Dendritic cell treated with granulocyte-macrophage colony-stimulating factor and Interleukin-4, amounts not matched to agents 40 ng/mL and 50 ng/mL, for 4 days (primary cell): Measurements from ENCODE around the gene IDI1.
"Not testable (repeated sequence)": the region's sequence is repeated elsewhere in the genome, so short reads cannot be mapped to it uniquely, and the experiment has no call there.

Source experiments
- H3K27ac Mint-ChIP-seq: one replicate; pipeline ENCODE4 v1.8.0; 2022; ENCODE audit warnings: mild to moderate bottlenecking, mixed read lengths
- H3K27me3 Mint-ChIP-seq: one replicate; pipeline ENCODE4 v1.8.0; 2022; ENCODE audit warnings: mild to moderate bottlenecking, mixed read lengths
- H3K36me3 Mint-ChIP-seq: one replicate; pipeline ENCODE4 v1.8.0; 2022; ENCODE audit warnings: low read depth, mixed read lengths
- H3K4me1 Mint-ChIP-seq: one replicate; pipeline ENCODE4 v1.8.0; 2022; ENCODE audit warnings: low read depth, mixed read lengths
- H3K4me3 Mint-ChIP-seq: one replicate; pipeline ENCODE4 v1.8.0; 2022; ENCODE audit warnings: mild to moderate bottlenecking, moderate library complexity, mixed read lengths
- H3K9me3 Mint-ChIP-seq: one replicate; pipeline ENCODE4 v1.8.0; 2022; ENCODE audit warnings: mixed read lengths
- intact Hi-C: fragments of 100-400 bp; cut with micrococcal nuclease; formaldehyde crosslinking; loops from one replicate; pipeline ENCODE4 v1.15.0; 2022

The IDI1 gene

GRCh38 chr10:1054684-1055083 is 5.8 kb upstream of the IDI1 start:
- Mint-ChIP-seq H3K27me3 (no peaks in the 10 kb centered on the region), H3K4me3 (peak overlapping the region; percentile 100), H3K4me1 (peaks cover 54% of the 10 kb centered on the region), H3K27ac (peak overlapping the region; percentile 99), H3K9me3 (no peaks in the 10 kb centered on the region), H3K36me3 (peaks cover 84% of the 10 kb centered on the region)
- intact Hi-C loops = no loop called here

GRCh38 chr10:1050554-1050953 is 1.6 kb upstream of the IDI1 start:
- peak overlapping the region; percentile 99 for H3K27ac Mint-ChIP-seq
- intact Hi-C loops = no loop called here

GRCh38 chr10:1050145-1050544 is 1.2 kb upstream of the IDI1 start:
- Mint-ChIP-seq H3K9me3 (no peaks in the 10 kb centered on the region), H3K27ac (peak overlapping the region; percentile 99), H3K4me3 (peak overlapping the region; percentile 89), H3K27me3 (no peaks in the 10 kb centered on the region), H3K4me1 (peaks cover 56% of the 10 kb centered on the region), H3K36me3 (peaks cover 73% of the 10 kb centered on the region)
- intact Hi-C loops = no loop called here

More at GRCh38 chr10:1050554-1050953, 1.6 kb upstream of the IDI1 start:
- Mint-ChIP-seq H3K4me1 (peaks cover 54% of the 10 kb centered on the region), H3K4me3 (peak overlapping the region; percentile 37), H3K36me3 (peaks cover 73% of the 10 kb centered on the region), H3K27me3 (no peaks in the 10 kb centered on the region), H3K9me3 (no peaks in the 10 kb centered on the region)

GRCh38 chr10:1049425-1049958 is 573 bp upstream of the IDI1 start:
- no peaks in the 10 kb centered on the region for H3K9me3 Mint-ChIP-seq
- peaks cover 56% of the 10 kb centered on the region for H3K4me1 Mint-ChIP-seq
- H3K4me3 Mint-ChIP-seq = peak overlapping the region; percentile 89
- peaks cover 72% of the 10 kb centered on the region for H3K36me3 Mint-ChIP-seq
- intact Hi-C loops = loop anchor here (2.0 kb wide), 2 partner anchors 61 to 119 kb away; partner anchors contain the start of genes GTPBP4 and LARP4B
- peak overlapping the region; percentile 99 for H3K27ac Mint-ChIP-seq
- H3K27me3 Mint-ChIP-seq = no peaks in the 10 kb centered on the region

GRCh38 chr10:1048349-1048731 is 579 bp downstream of the IDI1 start:
- peak overlapping the region; percentile 99 for H3K27ac Mint-ChIP-seq
- H3K9me3 Mint-ChIP-seq = no peaks in the 10 kb centered on the region
- intact Hi-C loops = loop anchor here (1.0 to 2.0 kb wide), 3 partner anchors 8 to 118 kb away; partner anchors contain the start of genes GTPBP4, LARP4B and WDR37
- no peaks in the 10 kb centered on the region for H3K27me3 Mint-ChIP-seq
- peak overlapping the region; percentile 89 for H3K4me3 Mint-ChIP-seq
- peaks cover 58% of the 10 kb centered on the region for H3K4me1 Mint-ChIP-seq
- H3K36me3 Mint-ChIP-seq = peaks cover 63% of the 10 kb centered on the region

- H3K4me1 Mint-ChIP-seq = peaks cover 58% of the 10 kb centered on the region
- H3K27me3 Mint-ChIP-seq = no peaks in the 10 kb centered on the region
- H3K36me3 Mint-ChIP-seq = peaks cover 63% of the 10 kb centered on the region
- H3K27ac Mint-ChIP-seq = peak overlapping the region; percentile 99
- H3K4me3 Mint-ChIP-seq = peak overlapping the region; percentile 89
- no peaks in the 10 kb centered on the region for H3K9me3 Mint-ChIP-seq
- intact Hi-C loops = loop anchor here (1.0 to 2.0 kb wide), 3 partner anchors 8 to 117 kb away; partner anchors contain the start of genes GTPBP4, LARP4B and WDR37
Measured at GRCh38 chr10:1047937-1048336, 982 bp downstream of the IDI1 start.

GRCh38 chr10:1045415-1045814 is 3.5 kb downstream of the IDI1 start:
- intact Hi-C loops = no loop called here
- no peaks in the 10 kb centered on the region for H3K9me3 Mint-ChIP-seq
- H3K27me3 Mint-ChIP-seq = no peaks in the 10 kb centered on the region
- peaks cover 40% of the 10 kb centered on the region for H3K4me1 Mint-ChIP-seq
- H3K27ac Mint-ChIP-seq = peak overlapping the region; percentile 89
- H3K36me3 Mint-ChIP-seq = peaks cover 68% of the 10 kb centered on the region
- peak overlapping the region; percentile 11 for H3K4me3 Mint-ChIP-seq

GRCh38 chr10:1044964-1045363 is 4.0 kb downstream of the IDI1 start:
- intact Hi-C loops = no loop called here

GRCh38 chr10:1044146-1044545 is 4.8 kb downstream of the IDI1 start:
- H3K36me3 Mint-ChIP-seq = peaks cover 66% of the 10 kb centered on the region
- intact Hi-C loops = no loop called here
- H3K4me3 Mint-ChIP-seq = peak overlapping the region; percentile 67
- no peaks in the 10 kb centered on the region for H3K9me3 Mint-ChIP-seq
- no peaks in the 10 kb centered on the region for H3K27me3 Mint-ChIP-seq
- H3K27ac Mint-ChIP-seq = peak overlapping the region; percentile 89
- H3K4me1 Mint-ChIP-seq = peaks cover 39% of the 10 kb centered on the region

More at GRCh38 chr10:1044964-1045363, 4.0 kb downstream of the IDI1 start:
- Mint-ChIP-seq H3K36me3 (peaks cover 72% of the 10 kb centered on the region), H3K27me3 (no peaks in the 10 kb centered on the region), H3K4me3 (peak overlapping the region; percentile 11), H3K9me3 (no peaks in the 10 kb centered on the region), H3K27ac (peak overlapping the region; percentile 89), H3K4me1 (peaks cover 39% of the 10 kb centered on the region)

GRCh38 chr10:1043532-1043995 is 5.4 kb downstream of the IDI1 start:
- Mint-ChIP-seq H3K27me3 (no peaks in the 10 kb centered on the region), H3K4me1 (peaks cover 39% of the 10 kb centered on the region), H3K27ac (peak overlapping the region; percentile 89), H3K4me3 (peak overlapping the region; percentile 67), H3K36me3 (peaks cover 62% of the 10 kb centered on the region), H3K9me3 (no peaks in the 10 kb centered on the region)
- intact Hi-C loops = no loop called here

- Mint-ChIP-seq H3K9me3 (no peaks in the 10 kb centered on the region), H3K36me3 (peaks cover 69% of the 10 kb centered on the region), H3K4me3 (no peak overlapping the region), H3K4me1 (peaks cover 30% of the 10 kb centered on the region), H3K27ac (no peak overlapping the region), H3K27me3 (no peaks in the 10 kb centered on the region)
- intact Hi-C loops = no loop called here
Measured at GRCh38 chr10:1041514-1041913, 7.4 kb downstream of the IDI1 start.

GRCh38 chr10:1040133-1040532 is 8.8 kb downstream of the IDI1 start:
- Mint-ChIP-seq H3K4me3 (no peak overlapping the region), H3K9me3 (no peaks in the 10 kb centered on the region), H3K27ac (no peak overlapping the region), H3K4me1 (peaks cover 21% of the 10 kb centered on the region), H3K27me3 (no peaks in the 10 kb centered on the region), H3K36me3 (peaks cover 65% of the 10 kb centered on the region)
- intact Hi-C loops = no loop called here

- H3K9me3 Mint-ChIP-seq, H3K27ac Mint-ChIP-seq, H3K4me3 Mint-ChIP-seq, H3K4me1 Mint-ChIP-seq, H3K27me3 Mint-ChIP-seq, intact Hi-C loops: not testable (repeated sequence)
- peaks cover 61% of the 10 kb centered on the region for H3K36me3 Mint-ChIP-seq
Measured at GRCh38 chr10:1038769-1039168, 10.2 kb downstream of the IDI1 start.

GRCh38 chr10:1037098-1037497 is 11.8 kb downstream of the IDI1 start:
- Mint-ChIP-seq H3K9me3 (no peaks in the 10 kb centered on the region), H3K27me3 (no peaks in the 10 kb centered on the region), H3K4me1 (no peaks in the 10 kb centered on the region), H3K27ac (no peak overlapping the region), H3K4me3 (no peak overlapping the region), H3K36me3 (peaks cover 48% of the 10 kb centered on the region)
- intact Hi-C loops = no loop called here

GRCh38 chr10:1036341-1036791 is 12.6 kb downstream of the IDI1 start:
- intact Hi-C loops = no loop called here
- Mint-ChIP-seq H3K9me3 (no peaks in the 10 kb centered on the region), H3K4me1 (no peaks in the 10 kb centered on the region), H3K36me3 (peaks cover 41% of the 10 kb centered on the region), H3K27ac (no peak overlapping the region), H3K4me3 (no peak overlapping the region), H3K27me3 (no peaks in the 10 kb centered on the region)
